ENCODE results near the gene SPATA17.
A peak's percentile ranks its signal among the peaks of the same experiment; 100 is the strongest.
"Not testable (repeated sequence)": the region's sequence is repeated elsewhere in the genome, so short reads cannot be mapped to it uniquely, and the experiment has no call there.

The SPATA17 gene, protein sequence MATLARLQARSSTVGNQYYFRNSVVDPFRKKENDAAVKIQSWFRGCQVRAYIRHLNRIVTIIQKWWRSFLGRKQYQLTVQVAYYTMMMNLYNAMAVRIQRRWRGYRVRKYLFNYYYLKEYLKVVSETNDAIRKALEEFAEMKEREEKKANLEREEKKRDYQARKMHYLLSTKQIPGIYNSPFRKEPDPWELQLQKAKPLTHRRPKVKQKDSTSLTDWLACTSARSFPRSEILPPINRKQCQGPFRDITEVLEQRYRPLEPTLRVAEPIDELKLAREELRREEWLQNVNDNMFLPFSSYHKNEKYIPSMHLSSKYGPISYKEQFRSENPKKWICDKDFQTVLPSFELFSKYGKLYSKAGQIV

DNA sequence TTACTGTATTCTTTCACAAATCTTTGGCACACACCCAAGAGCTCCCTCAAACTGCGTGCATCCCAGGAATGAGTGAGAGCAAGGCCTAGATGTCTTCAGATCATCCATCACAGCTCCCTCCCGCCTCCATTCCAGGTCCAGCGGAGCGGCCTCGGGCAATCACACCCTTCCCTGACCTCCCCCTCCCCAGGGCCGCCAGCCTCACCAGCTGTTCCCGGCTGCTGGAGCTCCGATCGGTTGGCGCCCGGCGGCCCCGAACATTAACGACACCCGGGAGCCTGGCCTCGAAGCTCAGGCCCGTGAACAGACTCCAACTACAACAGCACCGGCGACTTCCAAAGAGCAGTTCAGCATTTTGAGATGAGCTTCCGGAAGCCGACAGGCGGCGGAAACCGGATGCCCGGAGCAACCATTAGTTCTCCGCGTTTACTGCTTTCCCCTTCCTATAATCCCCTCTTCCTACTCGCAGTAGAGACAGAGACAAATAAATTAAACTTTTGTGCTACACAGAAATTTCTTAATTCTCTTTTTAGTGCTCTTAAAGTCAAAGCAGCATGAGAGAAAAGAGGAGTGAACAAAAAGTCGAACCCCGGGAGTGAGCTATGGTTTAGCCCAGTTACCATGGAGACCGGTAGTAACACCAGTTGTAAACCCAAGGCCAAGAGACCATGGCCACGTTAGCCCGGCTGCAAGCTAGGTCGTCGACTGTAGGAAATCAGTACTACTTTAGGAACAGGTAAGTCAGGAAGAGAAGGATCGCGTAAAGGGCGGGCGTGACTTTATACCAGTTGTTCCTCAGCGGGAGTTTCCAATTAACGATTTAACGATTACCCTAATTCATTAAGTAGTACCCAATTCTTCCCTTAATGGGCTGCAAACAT lies at the start of gene SPATA17, which contains the start of gene GPATCH2:
Gene SPATA17, plus strand, starts transcription at position 634 of the 881 bp plus-strand sequence. Its CDS starts 35 bp downstream, at position 669.
Gene GPATCH2, minus strand, starts transcription at position 380 of the 881 bp plus-strand sequence. Its CDS starts 119 bp downstream, at position 261.
- peak; percentile 72 for DNase-seq

DNA sequence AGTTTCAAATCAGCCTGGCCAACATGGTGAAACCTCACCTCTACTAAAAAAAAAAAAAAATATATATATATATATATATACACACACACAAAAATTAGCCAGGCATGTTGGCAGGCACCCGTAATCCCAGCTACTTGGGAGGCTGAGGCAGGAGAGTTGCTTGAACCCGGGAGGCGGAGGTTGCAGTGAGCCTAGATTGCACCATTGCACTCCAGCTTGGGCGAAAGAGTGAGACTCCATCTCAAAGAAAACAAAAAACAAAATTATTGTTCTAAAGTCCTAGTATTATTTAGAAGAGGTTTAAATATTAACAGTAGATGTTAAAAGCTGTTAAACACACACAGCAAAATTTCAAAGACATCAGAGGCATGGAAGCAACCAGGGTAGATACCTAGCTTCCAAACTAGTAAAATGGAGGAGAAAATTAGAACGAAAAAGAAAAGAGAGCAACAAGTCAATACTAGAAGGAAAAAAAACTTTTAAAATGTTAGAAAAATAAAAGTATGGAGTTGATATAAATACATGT lies 46.8 kb upstream of the SPATA17 start:
- DNase-seq, result not testable (repeated sequence)

DNA sequence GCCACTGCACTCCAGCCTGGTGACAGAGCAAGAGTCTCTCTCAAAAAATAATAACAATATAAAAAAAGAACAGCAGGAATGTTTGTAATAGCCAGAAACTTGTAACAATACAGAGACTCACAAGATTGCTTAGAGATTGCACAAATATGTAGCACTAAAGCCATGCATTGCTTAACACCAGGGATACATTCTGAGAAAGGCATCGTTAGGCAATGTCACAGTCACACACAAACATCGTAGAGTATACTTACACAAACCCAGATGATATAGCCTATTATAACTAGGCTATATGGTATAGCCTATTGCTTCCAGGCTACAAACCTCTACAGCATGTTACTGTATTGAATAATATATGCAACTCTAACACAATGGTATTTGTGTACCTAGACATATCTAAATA lies 45.6 kb upstream of the SPATA17 start:
- no peak for DNase-seq

DNA sequence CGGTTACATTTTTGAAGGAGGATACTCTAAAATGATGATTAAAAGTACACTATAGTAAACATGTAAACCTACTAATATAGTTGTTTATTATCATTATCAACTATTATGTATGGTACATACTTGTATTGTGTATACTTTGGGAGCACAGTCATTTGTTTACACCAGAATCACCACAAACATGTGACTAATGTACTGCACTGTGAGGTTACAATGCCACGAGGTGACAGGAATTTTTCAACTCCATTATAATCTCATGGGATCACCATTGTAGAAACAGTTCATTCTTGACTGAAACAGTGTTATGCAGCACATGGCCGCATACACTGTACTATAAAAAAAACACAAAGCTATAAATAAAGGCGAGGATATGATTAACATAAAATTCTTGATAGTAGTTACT lies 44.6 kb upstream of the SPATA17 start:
- no peak for DNase-seq

DNA sequence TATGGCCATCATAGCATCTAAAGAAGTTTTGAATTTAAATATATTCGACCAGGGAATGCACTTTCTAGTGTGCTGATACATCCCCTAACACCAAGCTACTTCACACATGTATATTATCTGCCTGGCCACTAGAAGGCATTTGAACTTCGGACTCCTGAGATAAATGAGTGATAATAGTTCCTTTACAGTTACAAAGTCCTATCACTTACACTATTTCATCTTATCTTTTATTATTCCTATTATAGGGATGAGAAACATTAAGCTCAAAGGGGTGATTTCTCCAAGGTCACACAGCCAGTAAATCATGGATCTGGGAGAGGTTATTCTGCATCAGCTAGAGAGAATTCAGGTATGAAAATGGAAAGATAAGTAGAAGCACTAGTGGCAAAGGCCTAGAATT lies 40.5 kb upstream of the SPATA17 start:
- no peak for DNase-seq

DNA sequence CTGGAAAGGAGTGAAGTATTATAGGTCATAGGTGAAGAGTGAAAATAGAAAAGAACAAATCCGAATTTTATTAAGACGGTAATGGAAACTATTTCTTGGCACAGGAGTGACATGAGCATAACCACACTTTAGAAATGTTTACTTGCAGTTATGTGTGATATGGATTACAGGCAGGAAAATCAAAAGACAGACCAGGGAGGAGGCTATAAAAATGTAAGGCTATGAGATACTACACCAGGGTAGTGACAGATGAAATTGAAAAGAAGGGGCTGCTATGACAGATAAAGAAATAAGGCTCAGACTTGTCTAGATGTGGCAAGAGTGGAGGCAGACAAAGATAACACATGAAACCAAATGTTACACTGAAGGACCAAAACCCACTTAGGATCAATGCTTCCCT lies 32.0 kb upstream of the SPATA17 start:
- DNase-seq, result no peak

DNA sequence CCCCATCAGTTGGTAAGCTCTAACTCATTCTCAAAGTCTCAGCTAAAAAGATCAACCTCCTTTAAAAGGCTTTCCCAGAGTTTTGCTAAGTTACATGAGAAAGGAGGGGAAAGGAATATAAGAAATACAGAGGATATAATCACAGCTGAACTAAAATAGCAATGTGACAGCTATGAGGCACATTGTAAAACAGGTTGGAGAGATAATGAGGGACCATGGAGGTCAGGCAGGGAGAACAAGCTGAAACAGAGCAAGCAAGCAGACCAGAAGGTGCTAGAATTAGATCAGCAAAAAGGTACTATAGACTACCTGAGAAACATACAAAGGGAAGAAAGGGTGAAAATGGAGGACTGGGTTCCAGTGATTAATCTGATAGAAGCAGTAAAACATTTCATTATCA lies 28.8 kb upstream of the SPATA17 start:
- no peak for DNase-seq

DNA sequence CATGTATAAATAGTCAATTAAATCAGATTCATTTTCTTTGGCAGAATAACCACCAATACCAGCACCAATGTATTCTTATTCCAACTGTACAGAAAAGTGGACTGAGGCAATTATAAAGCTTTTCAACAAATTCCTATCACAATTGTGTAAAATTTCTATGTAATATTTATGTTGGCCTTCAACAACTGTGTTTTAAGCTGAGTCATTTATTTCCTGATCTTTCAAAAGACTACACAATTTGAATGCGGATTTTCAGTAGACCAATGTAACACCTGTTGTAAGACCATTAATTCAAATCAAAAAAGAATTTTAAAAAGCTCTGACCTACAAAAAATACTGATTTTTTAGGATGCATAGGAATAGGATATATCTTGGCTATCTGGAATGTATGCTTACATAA lies 25.8 kb upstream of the SPATA17 start:
- DNase-seq, result no peak

DNA sequence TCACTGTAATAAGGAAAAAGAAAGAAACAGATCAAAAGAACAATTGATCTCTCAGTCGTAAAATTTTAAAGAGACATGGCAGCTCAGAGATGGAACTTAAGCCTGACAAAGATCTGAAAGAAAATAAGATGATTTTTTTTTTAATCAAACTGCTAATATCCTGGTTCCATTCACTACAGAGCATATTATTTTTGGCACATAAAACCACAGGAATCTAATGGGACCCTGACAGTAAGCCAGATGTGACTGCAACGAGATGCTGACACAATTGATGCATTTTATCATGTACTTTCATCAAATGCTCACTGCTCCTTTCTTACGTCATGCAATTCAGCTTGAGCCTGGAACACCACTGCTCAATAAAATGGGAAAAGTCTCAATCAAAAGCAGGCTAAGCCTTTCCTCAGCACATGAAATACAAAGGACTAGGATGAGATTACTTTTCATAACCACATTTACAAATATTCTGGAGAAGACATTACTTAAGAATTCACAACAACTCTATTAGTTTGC lies 16.9 kb upstream of the SPATA17 start:
- DNase-seq, result no peak

DNA sequence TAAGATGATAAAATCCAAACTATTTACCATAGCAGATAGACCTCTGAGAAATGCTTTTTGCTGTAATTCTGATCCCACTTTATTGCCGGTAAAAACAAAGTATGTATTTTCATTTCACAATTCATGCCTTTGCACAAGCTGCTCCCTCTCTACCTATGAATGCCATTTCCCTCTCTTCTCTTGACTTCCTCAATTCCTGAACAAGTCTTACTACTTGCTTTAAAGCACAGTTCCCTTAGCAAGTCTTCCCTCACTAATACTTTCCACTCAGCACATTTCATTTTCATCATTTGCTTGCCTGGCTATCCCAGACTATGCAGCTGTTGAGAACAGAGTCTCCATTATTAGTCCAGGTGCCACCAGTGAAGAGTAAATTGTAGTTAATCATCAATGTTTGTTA lies 14.0 kb upstream of the SPATA17 start:
- no peak for DNase-seq

DNA sequence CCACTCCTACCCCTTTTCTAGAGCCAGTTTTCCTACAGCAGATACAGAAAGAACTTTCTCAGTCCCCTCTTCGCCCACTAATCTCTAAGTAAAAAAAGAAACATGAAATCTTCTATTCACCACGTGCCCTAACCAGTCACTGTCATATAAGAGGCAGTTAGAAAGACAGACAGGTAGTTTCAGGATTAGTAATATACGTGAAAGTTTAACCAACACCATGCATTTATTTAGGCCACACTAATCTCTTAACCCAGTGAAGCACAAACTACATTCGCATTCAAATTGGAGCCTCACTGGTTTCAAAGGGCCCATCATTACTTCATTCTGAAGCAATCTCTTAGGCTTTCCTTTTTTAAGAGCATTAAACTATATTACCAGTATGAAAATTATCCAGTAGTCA lies 10.3 kb upstream of the SPATA17 start:
- DNase-seq, result no peak

DNA sequence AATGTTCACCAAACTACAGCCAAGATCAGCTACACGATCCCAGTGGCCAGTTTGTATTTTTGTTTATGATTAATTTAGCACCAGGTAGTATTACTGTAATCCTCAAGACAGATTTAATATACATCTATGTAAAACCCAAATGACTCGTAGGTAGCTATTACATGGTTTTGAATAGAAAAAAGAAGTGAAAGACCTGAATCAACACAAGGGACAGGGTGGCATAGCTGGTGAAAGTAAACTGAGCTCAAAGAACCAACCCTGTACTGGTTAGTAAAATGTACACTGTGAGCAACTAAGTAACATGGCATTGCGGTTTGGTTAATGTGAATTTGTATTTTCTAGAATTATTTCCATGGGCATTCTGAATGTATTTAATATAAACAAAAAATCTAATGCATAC lies 9.1 kb upstream of the SPATA17 start:
- DNase-seq, result no peak

DNA sequence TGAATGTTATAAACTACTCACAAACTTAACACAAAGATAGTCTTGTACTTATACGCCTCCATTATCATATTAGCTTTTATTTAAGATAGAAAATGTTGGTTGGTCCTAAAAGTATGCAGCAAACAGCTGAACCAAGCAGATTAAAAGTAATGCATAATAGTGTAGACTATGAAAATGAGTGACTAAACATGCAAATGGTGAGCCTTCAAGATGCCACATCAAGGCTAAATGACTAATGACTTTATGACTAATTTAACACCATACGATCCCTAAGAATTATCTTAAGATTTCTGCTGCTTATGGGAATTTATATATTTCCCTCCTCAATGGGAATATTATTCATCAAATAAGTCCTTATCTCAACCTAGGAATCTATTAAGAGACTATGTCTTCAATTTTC lies 4.8 kb upstream of the SPATA17 start:
- DNase-seq, result no peak

DNA sequence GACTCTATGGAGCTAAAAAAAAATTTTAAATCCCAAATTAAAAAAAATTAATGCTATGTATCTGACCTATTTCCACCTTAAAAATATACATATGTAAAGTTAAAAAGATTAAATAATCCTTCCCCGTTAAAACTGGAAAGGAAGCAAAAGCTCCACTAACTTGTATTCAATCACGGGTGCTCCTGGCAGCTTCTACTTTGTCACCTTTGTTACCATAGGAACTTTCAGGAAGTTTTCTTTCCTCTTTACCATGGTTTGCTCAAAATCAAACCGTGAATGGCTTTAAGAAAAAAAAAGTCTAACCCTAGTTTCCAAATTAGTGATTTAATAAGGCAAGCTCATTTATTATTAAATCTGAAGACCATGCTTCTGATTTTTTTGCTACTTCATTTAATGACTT lies 3.7 kb upstream of the SPATA17 start:
- no peak for DNase-seq

DNA sequence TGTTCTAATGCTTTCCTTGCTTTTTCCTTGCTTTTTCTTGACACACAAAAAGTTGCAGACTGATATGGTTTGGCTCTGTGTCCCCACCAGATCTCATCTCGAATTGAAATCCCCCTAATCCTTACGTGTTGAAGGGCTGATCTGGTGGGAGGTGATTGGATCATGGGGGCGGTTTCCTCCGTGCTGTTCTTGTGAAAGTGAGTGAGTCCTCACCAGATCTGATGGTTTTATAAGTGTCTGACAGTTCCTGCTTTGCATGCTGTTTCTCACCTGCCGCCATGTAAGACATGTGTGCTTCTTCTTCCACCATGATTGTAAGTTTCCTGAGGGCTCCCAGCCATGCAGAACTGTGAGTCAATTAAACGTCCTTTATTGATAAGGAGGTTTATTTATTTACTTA lies 11.3 kb downstream of the SPATA17 start:
- DNase-seq, result no peak

DNA sequence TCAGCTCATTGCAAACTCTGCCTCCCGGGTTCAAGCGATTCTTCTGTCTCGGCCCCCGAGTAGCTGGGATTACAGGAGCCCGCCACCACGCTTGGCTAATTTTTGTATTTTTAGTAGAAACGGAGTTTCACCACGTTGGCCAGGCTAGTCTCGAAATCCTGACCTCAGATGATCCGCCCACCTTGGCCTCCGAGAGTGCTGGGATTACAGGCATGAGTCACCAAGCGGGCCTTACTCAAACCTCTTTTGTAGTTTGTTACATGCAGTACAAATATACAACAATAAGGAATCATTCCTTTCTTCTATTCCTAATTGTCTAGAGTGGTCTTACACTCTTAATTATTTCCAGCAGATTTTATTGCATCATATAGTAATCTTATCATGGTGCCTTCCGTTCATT lies 16.6 kb downstream of the SPATA17 start:
- DNase-seq, result no peak

DNA sequence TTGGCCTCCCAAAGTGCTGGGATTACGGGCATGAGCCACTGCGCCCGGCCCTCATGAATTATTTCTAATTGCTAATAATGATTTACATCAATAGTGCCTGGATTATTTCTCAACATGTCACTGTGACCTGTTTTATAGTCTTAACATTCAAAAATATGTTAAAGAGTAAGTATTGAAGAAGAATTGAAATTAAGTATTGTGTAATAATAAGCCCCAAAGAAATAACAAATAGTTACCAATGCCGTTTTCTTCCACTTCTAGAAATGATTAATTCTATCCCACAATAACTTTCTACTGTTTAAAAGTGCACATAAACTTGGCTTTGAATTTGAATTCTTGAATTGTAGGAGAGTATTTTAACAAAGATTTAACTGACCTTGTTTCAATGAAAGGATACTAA lies 19.5 kb downstream of the SPATA17 start:
- no peak for DNase-seq

DNA sequence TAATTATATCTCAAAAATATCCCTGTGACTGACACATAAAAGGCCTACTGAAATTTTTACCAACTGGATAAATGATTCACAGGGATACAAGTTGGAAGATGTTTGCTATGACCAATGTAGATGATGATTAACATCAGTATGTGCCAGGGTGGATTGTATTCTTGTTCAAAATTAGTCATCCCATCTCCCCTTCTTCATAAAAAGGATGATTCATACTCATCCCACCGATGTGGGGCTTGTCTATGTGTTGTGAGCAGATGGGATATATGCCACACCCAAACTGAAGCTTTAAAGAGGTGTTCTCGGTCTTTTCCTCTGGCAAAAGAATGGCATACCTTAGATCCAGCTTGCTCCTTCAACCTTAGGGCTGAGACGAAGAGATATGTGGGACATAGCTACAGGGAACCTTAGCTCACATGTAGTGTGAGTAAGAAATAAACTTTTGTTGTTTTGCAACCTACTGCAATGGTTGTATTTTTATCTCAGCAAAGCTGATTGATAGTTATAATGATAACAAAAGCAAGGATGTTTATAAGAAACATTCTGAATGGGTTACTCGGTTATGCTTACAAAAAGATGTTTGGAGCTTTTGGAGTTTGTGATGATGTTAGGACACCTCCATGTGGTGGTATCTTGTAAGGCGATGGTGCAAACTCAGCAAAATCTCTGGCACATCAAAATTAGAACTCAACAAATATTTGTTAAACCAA lies 29.4 kb downstream of the SPATA17 start:
- DNase-seq, result no peak

DNA sequence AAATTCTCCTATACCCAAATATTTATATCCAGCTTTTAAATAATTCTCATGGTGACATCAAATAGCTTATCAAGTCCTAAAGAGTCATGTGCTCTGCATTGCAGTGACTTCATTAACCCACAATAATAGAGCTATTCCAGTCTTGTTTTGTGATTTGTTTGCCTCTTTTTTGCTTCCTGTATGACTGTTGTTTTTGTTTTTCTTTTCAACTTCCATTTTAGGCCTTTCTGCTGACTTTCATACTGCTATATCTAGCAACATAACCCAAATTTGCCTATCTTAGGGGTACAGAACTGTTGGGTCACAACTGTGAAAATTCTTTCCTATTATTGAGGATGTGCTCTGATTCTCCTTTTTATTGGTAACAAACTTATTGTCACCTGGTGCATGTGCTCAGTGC lies 30.3 kb downstream of the SPATA17 start:
- DNase-seq, result no peak

DNA sequence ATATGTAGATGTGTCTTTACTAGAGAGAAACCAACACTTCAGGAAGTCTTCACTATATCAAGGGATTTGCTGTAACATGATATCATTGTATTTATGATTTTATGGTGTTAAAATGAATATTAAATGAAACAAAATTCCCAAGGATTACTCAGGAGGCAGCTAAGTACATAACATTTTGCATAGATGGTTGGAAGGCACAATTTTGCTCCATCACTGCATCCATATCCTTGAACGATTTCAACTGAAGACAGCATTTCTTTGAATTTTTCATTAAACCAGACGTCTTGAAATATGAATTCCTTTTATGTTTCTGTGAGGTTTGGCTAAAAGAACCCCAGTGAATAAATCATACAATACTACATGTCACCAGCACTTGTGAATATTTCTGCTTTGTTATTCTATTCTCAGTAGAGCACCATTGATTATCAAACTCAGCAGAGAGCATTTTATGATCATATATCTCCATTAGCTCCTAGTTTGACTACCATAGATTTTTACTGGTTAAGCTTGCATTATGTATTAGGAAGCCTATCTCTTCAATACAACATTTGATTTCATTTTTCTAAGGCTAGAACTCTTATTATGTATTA lies 37.3 kb downstream of the SPATA17 start:
- no peak for DNase-seq

DNA sequence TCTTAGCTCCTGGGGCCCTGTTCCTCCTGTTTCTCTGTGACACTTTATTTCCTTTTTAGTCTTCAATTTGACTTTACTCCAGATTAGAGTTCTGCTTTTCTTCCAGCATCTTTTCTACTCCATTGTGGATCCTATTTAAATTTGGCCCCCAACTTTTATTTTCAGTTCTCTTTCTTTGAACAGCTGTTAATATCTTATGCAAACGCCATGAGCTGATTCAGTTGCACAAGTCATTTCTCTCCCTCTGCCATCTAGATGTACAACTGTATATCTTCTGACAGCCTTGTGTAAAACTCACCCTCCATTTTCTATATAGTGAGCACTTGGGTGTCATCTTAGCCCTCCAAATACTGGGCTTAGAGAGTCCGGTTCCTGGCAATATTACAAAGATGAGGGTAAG lies 42.2 kb downstream of the SPATA17 start:
- DNase-seq, result no peak

DNA sequence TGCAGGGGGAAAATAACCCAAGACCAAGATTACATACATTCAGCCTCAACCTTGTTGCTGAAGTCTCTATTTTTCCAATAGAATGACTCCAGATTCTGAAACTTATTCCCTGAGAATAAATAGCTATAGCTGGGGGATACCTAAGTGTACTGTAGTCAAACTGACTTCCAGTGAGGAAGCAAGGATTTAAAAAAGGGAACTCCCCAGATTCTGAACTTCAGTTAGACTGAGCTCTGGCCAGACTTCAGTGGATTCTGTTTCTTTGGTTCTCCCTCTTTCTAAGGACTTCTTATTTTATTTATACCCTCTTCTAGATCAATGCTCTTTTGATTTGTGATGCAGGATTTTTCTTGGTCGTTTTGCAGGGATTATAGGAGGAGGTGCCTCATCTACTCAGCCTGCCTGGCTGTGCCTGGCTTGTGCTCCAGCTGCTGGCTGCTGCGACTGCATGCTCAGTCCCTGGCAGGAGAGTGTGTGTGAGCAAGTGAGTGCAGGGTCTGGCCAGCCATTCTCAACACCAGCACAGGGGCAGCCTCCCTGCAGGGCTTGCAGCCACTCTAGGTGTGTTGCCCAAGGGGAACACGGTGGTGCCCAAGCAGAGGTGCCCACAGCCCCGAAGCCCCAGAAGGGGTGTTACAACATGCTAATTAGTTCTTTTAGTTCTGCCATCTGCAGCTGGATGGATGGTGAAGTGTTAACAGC lies 43.0 kb downstream of the SPATA17 start:
- no peak for DNase-seq

Data from activated CD4-positive, alpha-beta T cell treated with anti-CD3 and anti-CD28 coated beads, Interleukin-2, amount 50 U/mL, for 1 hour (primary cell).